Bronchial epithelial cell (primary cell): ENCODE data around the gene CNTNAP4. TPM values are rescaled to one million over a fixed set of nuclear protein-coding genes. Genes with fewer than 3 reads are reported as not detected.

Source experiments
- DNase-seq: peaks from one replicate; pipeline ENCODE4 v3.0.0-alpha.2; 2010; ENCODE audit warnings: low read depth
- FAIRE-seq: peaks from 2 replicates; lab custom pipeline; 2011; peaks lifted over from hg19 to GRCh38; lab: Jason Lieb, UNC
- H3K27me3 ChIP-seq: 2 replicates; pipeline ENCODE4 v1.5.1; 2011; ENCODE audit warnings: low read length; ENCODE audit not compliant: control insufficient read depth, insufficient read depth
- H3K36me3 ChIP-seq: 2 replicates; pipeline ENCODE4 v1.5.1; 2011; ENCODE audit warnings: low read length; ENCODE audit not compliant: control insufficient read depth, insufficient read depth
- H3K4me3 ChIP-seq: 2 replicates; pipeline ENCODE4 v1.5.1; 2011; ENCODE audit warnings: mild to moderate bottlenecking, low read depth, low read length, control low read depth
- total RNA-seq: library from RNA; depleted of rRNA; stranded (reverse); fragments of >200 nt; gene quantifications from 2 replicates; pipeline ENCODE4 v1.2.1, GENCODE V29; 2014
- TF ChIP-seq, protein P1 (sequence below): IDR thresholded peaks from 2 replicates; pipeline ENCODE4 v1.5.1; 2011; ENCODE audit warnings: mild to moderate bottlenecking, moderate library complexity, low read length, control low read depth, inconsistent platforms; ENCODE audit not compliant: insufficient read depth, severe bottlenecking

Gene CNTNAP4
- total RNA-seq, 1 donor from 2014 or later: not detected

GRCh38 chr16:76456016-76456415 lies 178.8 kb downstream of the CNTNAP4 start:
- Histone ChIP-seq H3K27me3 (no peaks in the 10 kb centered on the region), H3K4me3 (no peak overlapping the region), H3K36me3 (no peaks in the 10 kb centered on the region)
- DNase-seq (no peak), FAIRE-seq (no peak)
- TF ChIP-seq, protein P1, sequence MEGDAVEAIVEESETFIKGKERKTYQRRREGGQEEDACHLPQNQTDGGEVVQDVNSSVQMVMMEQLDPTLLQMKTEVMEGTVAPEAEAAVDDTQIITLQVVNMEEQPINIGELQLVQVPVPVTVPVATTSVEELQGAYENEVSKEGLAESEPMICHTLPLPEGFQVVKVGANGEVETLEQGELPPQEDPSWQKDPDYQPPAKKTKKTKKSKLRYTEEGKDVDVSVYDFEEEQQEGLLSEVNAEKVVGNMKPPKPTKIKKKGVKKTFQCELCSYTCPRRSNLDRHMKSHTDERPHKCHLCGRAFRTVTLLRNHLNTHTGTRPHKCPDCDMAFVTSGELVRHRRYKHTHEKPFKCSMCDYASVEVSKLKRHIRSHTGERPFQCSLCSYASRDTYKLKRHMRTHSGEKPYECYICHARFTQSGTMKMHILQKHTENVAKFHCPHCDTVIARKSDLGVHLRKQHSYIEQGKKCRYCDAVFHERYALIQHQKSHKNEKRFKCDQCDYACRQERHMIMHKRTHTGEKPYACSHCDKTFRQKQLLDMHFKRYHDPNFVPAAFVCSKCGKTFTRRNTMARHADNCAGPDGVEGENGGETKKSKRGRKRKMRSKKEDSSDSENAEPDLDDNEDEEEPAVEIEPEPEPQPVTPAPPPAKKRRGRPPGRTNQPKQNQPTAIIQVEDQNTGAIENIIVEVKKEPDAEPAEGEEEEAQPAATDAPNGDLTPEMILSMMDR: no peak

DNA sequence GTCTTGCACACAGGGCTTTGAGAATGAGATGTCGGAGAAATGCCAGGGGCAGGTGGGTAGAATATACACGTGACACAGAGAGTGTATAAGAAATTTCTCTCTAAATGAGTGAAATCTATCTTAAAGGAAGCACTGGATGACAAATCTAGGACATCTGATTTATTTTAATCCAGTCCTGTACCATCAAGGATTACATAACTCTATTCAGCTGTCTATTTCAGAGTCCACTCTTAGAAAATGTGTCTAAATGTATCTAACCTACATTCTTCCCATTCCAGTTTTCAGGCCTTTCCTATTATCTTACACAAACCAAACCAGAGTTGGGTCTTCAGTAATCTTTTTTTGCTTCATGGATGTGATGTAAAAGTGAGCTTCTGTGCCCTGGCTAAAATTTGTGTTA lies 181.9 kb downstream of the CNTNAP4 start:
- H3K27me3 ChIP-seq: no peaks in the 10 kb centered on the region
- no peak overlapping the region for H3K4me3 ChIP-seq
- DNase-seq: no peak
- no peak for FAIRE-seq
- no peaks in the 10 kb centered on the region for H3K36me3 ChIP-seq
- TF ChIP-seq, protein P1: no peak

GRCh38 chr16:76461836-76462235 lies 184.6 kb downstream of the CNTNAP4 start:
- H3K4me3 ChIP-seq: no peak overlapping the region
- H3K36me3 ChIP-seq: no peaks in the 10 kb centered on the region
- TF ChIP-seq, protein P1: no peak
- H3K27me3 ChIP-seq: no peaks in the 10 kb centered on the region
- FAIRE-seq (no peak), DNase-seq (no peak)

GRCh38 chr16:76464955-76465620 lies 187.9 kb downstream of the CNTNAP4 start:
- Histone ChIP-seq H3K36me3 (no peaks in the 10 kb centered on the region), H3K4me3 (no peak overlapping the region), H3K27me3 (no peaks in the 10 kb centered on the region)
- TF ChIP-seq, protein P1: no peak
- peak; percentile 5 for DNase-seq
- no peak for FAIRE-seq

- TF ChIP-seq, protein P1: no peak
These were observed 189.7 kb downstream of the CNTNAP4 start for GRCh38 chr16:76466871-76467270.

DNA sequence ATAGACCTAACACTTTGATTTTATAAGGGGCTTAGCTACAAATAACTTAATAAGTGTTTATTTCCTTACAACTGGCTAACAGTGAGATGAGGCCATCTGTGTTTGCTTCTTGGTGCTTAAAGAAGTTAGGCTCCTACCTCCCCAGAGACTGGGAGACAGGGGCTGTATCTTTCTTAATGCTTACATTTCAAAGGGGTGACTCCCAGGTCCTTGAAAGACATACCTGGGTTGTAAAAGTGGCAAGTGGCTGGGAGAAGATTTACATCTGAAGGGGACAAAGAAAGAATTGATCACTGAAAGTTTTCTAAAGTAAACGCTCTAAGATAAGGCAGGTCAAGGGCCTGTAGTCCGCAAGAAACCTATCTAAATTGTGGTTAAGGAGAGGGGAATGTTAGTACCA lies 196.8 kb downstream of the CNTNAP4 start:
- no peak overlapping the region for H3K4me3 ChIP-seq
- TF ChIP-seq, protein P1: no peak
- no peaks in the 10 kb centered on the region for H3K27me3 ChIP-seq
- FAIRE-seq (no peak), DNase-seq (no peak)
- no peaks in the 10 kb centered on the region for H3K36me3 ChIP-seq

More at GRCh38 chr16:76466871-76467270, 189.7 kb downstream of the CNTNAP4 start:
- DNase-seq: no peak
- no peaks in the 10 kb centered on the region for H3K27me3 ChIP-seq
- H3K36me3 ChIP-seq: no peaks in the 10 kb centered on the region
- no peak overlapping the region for H3K4me3 ChIP-seq
- FAIRE-seq: no peak
